GM12874 (cell line): Measurements from ENCODE around the gene EPHA4.

Source experiments
- TF ChIP-seq, protein P1 (sequence below): IDR thresholded peaks from 2 replicates; pipeline ENCODE4 v1.5.1; 2011; ENCODE audit warnings: low read depth, mild to moderate bottlenecking, control low read depth, low read length, moderate library complexity; ENCODE audit not compliant: insufficient read depth

EPHA4 gene

DNA sequence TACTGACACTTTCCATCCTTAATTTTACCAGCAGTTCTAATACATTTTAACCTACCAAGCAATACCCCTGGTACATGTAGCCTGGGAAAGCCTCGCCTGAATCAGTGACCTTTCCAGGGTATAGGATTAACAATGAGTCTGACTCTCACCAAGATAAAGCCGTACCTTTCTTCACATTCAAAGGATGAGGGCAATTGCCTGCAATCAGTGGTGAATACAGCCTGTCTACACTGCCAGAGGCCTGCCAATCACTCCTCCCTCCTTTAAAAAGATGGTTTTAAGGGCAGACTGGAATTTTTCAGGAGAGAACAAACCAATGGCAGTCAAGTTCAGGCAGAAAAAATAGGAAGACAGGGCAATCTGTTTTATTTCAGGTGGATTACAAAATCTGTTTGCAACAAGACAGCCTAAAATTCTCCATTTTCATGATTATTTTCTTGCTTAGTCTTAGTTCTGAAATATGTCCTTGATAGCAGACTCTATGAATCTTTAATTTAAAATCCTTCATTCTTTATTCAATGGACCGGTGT is 4.8 kb downstream of the EPHA4 start:
- TF ChIP-seq, protein P1, sequence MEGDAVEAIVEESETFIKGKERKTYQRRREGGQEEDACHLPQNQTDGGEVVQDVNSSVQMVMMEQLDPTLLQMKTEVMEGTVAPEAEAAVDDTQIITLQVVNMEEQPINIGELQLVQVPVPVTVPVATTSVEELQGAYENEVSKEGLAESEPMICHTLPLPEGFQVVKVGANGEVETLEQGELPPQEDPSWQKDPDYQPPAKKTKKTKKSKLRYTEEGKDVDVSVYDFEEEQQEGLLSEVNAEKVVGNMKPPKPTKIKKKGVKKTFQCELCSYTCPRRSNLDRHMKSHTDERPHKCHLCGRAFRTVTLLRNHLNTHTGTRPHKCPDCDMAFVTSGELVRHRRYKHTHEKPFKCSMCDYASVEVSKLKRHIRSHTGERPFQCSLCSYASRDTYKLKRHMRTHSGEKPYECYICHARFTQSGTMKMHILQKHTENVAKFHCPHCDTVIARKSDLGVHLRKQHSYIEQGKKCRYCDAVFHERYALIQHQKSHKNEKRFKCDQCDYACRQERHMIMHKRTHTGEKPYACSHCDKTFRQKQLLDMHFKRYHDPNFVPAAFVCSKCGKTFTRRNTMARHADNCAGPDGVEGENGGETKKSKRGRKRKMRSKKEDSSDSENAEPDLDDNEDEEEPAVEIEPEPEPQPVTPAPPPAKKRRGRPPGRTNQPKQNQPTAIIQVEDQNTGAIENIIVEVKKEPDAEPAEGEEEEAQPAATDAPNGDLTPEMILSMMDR: no peak

DNA sequence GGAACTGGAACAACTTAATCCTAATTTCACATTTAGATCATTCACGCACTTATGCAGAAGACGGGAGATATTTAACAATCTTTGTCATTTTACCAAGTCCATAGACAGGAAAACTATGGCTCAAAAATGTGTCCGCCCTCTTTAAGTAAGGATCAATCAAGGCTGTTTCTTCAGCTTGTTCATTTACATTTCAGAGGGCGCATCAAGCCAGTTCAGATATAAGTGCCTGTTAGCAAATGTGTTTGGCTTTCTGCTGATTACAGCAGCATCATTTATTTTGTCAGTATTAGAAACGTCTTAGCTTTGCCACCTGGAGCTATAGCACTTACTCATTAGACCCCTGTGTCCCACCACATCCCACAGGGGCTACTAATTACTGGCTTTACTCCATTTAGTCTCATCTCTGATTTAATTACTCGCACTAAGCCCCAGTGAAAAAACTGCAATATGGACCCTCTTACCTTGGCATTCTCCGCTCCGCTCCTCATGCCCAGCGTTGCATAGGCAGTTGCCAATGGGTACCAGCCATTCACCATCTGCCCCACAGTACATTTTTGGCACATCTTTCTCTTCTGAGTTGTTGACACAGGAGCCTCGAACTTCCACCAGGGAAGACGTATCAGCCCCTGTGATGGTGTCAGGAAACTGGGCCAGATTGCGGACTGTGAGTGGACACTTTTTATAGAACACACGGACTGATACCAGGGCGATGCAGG is 8.7 kb downstream of the EPHA4 start:
- TF ChIP-seq, protein P1: no peak

DNA sequence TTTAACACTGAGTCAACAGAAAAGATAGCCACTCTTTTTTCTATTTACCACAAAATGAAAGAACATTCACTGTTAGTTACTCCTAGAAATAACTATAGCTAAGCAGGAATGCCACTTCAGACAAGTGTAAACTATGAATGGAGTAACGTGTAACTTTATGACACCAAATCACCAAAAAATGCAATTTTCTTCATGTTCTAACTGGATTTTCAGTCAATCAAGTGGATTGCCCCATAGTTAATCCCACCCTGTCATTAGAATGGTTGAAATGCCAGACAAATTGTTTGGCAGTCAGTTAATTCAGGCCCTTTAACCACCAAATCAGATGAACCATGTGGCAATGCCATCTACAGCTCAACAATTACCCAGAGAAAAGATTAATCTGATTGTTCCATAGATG is 9.9 kb downstream of the EPHA4 start:
- TF ChIP-seq, protein P1: no peak

- TF ChIP-seq, protein P1: no peak
Observed at GRCh38 chr2:221561770-221562169, 10.3 kb downstream of the EPHA4 start.

DNA sequence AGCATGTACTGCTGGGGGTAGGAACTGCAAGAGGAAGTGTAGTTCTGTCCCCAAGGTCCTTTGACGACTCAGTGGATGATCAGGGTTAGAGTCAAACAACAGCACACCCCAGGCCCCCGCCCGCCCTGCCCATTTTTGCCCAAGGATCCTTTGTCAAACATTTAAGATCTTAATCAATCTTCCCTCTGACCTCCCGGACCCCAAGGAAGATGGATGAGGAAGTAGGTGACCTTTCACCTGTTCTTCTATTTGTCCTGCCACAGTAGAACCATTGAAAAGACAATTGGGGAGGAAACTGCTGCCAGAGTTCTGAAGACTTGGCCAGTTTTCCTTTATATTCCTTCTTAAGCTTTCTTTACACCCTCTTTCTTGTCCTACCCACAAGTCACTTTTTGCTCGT is 12.1 kb downstream of the EPHA4 start:
- TF ChIP-seq, protein P1: no peak

DNA sequence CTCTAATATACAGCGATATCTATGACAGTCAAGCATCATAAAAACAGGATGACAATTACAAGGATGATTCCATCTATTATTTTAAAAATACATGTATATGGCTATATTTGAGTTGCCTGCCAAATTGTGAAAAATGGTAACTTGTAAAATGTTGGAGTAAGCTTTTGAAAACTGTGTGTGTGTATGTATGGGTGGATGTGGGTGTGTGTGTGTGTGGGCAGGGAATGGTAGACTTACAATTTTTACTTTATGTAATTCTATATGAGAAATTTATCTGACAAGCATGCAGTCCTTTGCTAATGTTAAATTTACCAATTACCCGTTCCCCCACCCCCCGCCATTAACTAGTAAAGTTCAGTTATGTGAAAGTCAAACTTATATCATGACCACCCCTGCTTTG is 14.0 kb downstream of the EPHA4 start:
- TF ChIP-seq, protein P1: no peak

- TF ChIP-seq, protein P1: no peak
Observed at GRCh38 chr2:221555494-221555846, 16.6 kb downstream of the EPHA4 start.
